Sigmoid colon (tissue), 4 donors: ENCODE measurements around the gene TSEN2.

Experiments used
- CTCF ChIP-seq, 4 experiments: fragments of 450-650 bp in 3 of 4; fragments of 200-600 bp in 1 of 4; IDR thresholded peaks; one replicate each; pipeline ENCODE4 v1.5.1; 2016 to 2019; ENCODE audit warnings: antibody characterized with exemption in 4 of 4, mild to moderate bottlenecking in 3 of 4, moderate library complexity in 2 of 4
- EP300 ChIP-seq, 4 donors: sonication (generic); formaldehyde crosslinking; IDR thresholded peaks; one replicate each; pipeline ENCODE4 v1.6.1; 2017; ENCODE audit warnings: antibody characterized with exemption in 4 of 4
- POLR2A ChIP-seq, 2 donors: fragments of 450-650 bp; IDR thresholded peaks; one replicate each; pipeline ENCODE4 v1.6.1; 2016; ENCODE audit warnings: antibody characterized with exemption in 2 of 2, mild to moderate bottlenecking in 2 of 2, moderate library complexity in 2 of 2
- POLR2AphosphoS5 ChIP-seq, 4 donors: sonication (generic); formaldehyde crosslinking; IDR thresholded peaks; one replicate each; pipeline ENCODE4 v1.6.1; 2017; ENCODE audit warnings: antibody characterized with exemption in 4 of 4

- no peak for TF ChIP-seq CTCF (IDR thresholded peaks at IDR 0.05)
- no peak for TF ChIP-seq EP300 (IDR thresholded peaks at IDR 0.05)
- no peak for TF ChIP-seq POLR2A (IDR thresholded peaks at IDR 0.05)
- TF ChIP-seq POLR2AphosphoS5 (IDR thresholded peaks at IDR 0.05): no peak
Observed at GRCh38 chr3:12579456-12579855, 95.2 kb downstream of the TSEN2 start.
